HFFc6 (cell line): Measurements from ENCODE around the gene TIMP3. TPM values are rescaled to one million over a fixed set of nuclear protein-coding genes. Genes with fewer than 3 reads are reported as not detected.
"Not testable (repeated sequence)": the region's sequence is repeated elsewhere in the genome, so short reads cannot be mapped to it uniquely, and the experiment has no call there.

ENCODE experiments used
- DNase-seq: peaks from one replicate; pipeline ENCODE4 v3.0.0-alpha.2; 2018
- H3K27ac Mint-ChIP-seq: 2 replicates; pipeline ENCODE4 v1.8.0; 2020; ENCODE audit warnings: mild to moderate bottlenecking, mixed read lengths
- H3K27me3 Mint-ChIP-seq: 2 replicates; pipeline ENCODE4 v1.8.0; 2021; ENCODE audit warnings: mild to moderate bottlenecking, moderate library complexity, mixed read lengths; ENCODE audit not compliant: insufficient read depth
- H3K36me3 Mint-ChIP-seq: 2 replicates; pipeline ENCODE4 v1.8.0; 2021; ENCODE audit warnings: low read depth, mixed read lengths
- H3K4me1 Mint-ChIP-seq: 2 replicates; pipeline ENCODE4 v1.8.0; 2020; ENCODE audit warnings: low read depth, mixed read lengths
- H3K4me3 Mint-ChIP-seq: 2 replicates; pipeline ENCODE4 v1.8.0; 2020; ENCODE audit warnings: mild to moderate bottlenecking, moderate library complexity, mixed read lengths
- H3K9me3 Mint-ChIP-seq: 2 replicates; pipeline ENCODE4 v1.8.0; 2020; ENCODE audit warnings: mild to moderate bottlenecking, mixed read lengths
- total RNA-seq, 6 experiments: library from RNA; stranded (reverse); fragmentation: NEBNext Ultra II Directional; extraction: Animal tissue kit (Norgen Biotek cat#: 25700); gene quantifications; 2 replicates in 1 of 6; 3 replicates in 5 of 6; pipeline ENCODE4 v1.2.3, GENCODE V29; 2021
- TF ChIP-seq, protein P1 (sequence below): fragments of 200-600 bp; sonication (generic); IDR thresholded peaks from 2 replicates; pipeline ENCODE4 v1.5.0; 2021; ENCODE audit warnings: antibody characterized with exemption, mild to moderate bottlenecking

Gene TIMP3
- total RNA-seq, 6 experiments from 2014 or later, result 303 to 525 (median 354) TPM

GRCh38 chr22:32866953-32867352 is 65.4 kb downstream of the TIMP3 start:
- no peaks in the 10 kb centered on the region for H3K9me3 Mint-ChIP-seq
- peaks cover 5% of the 10 kb centered on the region; the same call in 1 of the 2 replicates for H3K36me3 Mint-ChIP-seq
- TF ChIP-seq, protein P1, sequence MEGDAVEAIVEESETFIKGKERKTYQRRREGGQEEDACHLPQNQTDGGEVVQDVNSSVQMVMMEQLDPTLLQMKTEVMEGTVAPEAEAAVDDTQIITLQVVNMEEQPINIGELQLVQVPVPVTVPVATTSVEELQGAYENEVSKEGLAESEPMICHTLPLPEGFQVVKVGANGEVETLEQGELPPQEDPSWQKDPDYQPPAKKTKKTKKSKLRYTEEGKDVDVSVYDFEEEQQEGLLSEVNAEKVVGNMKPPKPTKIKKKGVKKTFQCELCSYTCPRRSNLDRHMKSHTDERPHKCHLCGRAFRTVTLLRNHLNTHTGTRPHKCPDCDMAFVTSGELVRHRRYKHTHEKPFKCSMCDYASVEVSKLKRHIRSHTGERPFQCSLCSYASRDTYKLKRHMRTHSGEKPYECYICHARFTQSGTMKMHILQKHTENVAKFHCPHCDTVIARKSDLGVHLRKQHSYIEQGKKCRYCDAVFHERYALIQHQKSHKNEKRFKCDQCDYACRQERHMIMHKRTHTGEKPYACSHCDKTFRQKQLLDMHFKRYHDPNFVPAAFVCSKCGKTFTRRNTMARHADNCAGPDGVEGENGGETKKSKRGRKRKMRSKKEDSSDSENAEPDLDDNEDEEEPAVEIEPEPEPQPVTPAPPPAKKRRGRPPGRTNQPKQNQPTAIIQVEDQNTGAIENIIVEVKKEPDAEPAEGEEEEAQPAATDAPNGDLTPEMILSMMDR, result no peak
- DNase-seq, result no peak
- no peak overlapping the region for H3K4me3 Mint-ChIP-seq
- H3K27ac Mint-ChIP-seq, result no peak overlapping the region
- H3K4me1 Mint-ChIP-seq, result no peaks in the 10 kb centered on the region
- H3K27me3 Mint-ChIP-seq, result peaks cover 14% of the 10 kb centered on the region

GRCh38 chr22:32868946-32869345 is 67.4 kb downstream of the TIMP3 start:
- Mint-ChIP-seq H3K36me3 (no peaks in the 10 kb centered on the region), H3K27me3 (peaks cover 22% of the 10 kb centered on the region), H3K27ac (no peak overlapping the region), H3K4me1 (no peaks in the 10 kb centered on the region), H3K4me3 (no peak overlapping the region), H3K9me3 (no peaks in the 10 kb centered on the region)
- TF ChIP-seq, protein P1, result no peak
- no peak for DNase-seq

- no peak for DNase-seq
- Mint-ChIP-seq H3K9me3 (no peaks in the 10 kb centered on the region), H3K27ac (no peak overlapping the region), H3K4me3 (no peak overlapping the region), H3K4me1 (no peaks in the 10 kb centered on the region), H3K36me3 (no peaks in the 10 kb centered on the region), H3K27me3 (peaks cover 14% of the 10 kb centered on the region)
- TF ChIP-seq, protein P1, result no peak
These were observed 69.0 kb downstream of the TIMP3 start for GRCh38 chr22:32870474-32870873.

- not testable (repeated sequence) for H3K9me3 Mint-ChIP-seq, H3K27ac Mint-ChIP-seq, H3K4me1 Mint-ChIP-seq, H3K36me3 Mint-ChIP-seq, DNase-seq, H3K4me3 Mint-ChIP-seq
- peaks cover 30% of the 10 kb centered on the region for H3K27me3 Mint-ChIP-seq
These were observed 72.1 kb downstream of the TIMP3 start for GRCh38 chr22:32873604-32874003.

GRCh38 chr22:32874385-32874784 is 72.9 kb downstream of the TIMP3 start:
- no peaks in the 10 kb centered on the region for H3K36me3 Mint-ChIP-seq
- peaks cover 30% of the 10 kb centered on the region for H3K27me3 Mint-ChIP-seq
- no peaks in the 10 kb centered on the region for H3K4me1 Mint-ChIP-seq
- H3K27ac Mint-ChIP-seq, result no peak overlapping the region
- no peak overlapping the region for H3K4me3 Mint-ChIP-seq
- TF ChIP-seq, protein P1, result no peak
- DNase-seq, result no peak
- H3K9me3 Mint-ChIP-seq, result no peaks in the 10 kb centered on the region

- TF ChIP-seq, protein P1, result no peak
- Mint-ChIP-seq H3K4me1 (peaks cover 5% of the 10 kb centered on the region), H3K36me3 (no peaks in the 10 kb centered on the region), H3K27me3 (peaks cover 30% of the 10 kb centered on the region), H3K4me3 (no peak overlapping the region), H3K9me3 (no peaks in the 10 kb centered on the region), H3K27ac (no peak overlapping the region)
- DNase-seq, result no peak
These were observed 73.5 kb downstream of the TIMP3 start for GRCh38 chr22:32874976-32875375.
